OCI-LY1 (cell line): Measurements from ENCODE around the gene FNIP2.
"Not testable (repeated sequence)": the region's sequence is repeated elsewhere in the genome, so short reads cannot be mapped to it uniquely, and the experiment has no call there.

ENCODE experiments used
- CTCF ChIP-seq: fragments of 200-600 bp; sonication (generic), shearing (Covaris generic); IDR thresholded peaks from 2 replicates; pipeline ENCODE4 v1.5.1; 2017; ENCODE audit warnings: mild to moderate bottlenecking, antibody characterized with exemption, low read length, moderate library complexity, mixed read lengths
- EZH2 ChIP-seq: fragments of 200-600 bp; sonication (generic), shearing (Covaris generic); IDR thresholded peaks from 2 replicates; pipeline ENCODE4 v1.8.0; 2017; ENCODE audit warnings: borderline replicate concordance, mixed run types, mild to moderate bottlenecking, antibody characterized with exemption, low read length, moderate library complexity, mixed read lengths

- TF ChIP-seq CTCF, EZH2: not testable (repeated sequence)
Measured at GRCh38 chr4:158956345-158956744, 187.5 kb downstream of the FNIP2 start.
